SW480 (cell line): ENCODE data around the gene FLNB.
"Not testable (repeated sequence)": the region's sequence is repeated elsewhere in the genome, so short reads cannot be mapped to it uniquely, and the experiment has no call there.

ENCODE experiments used
- DNase-seq: peaks from one replicate; pipeline ENCODE4 v3.0.0-alpha.2; 2016; ENCODE audit warnings: low spot score

FLNB gene

DNA sequence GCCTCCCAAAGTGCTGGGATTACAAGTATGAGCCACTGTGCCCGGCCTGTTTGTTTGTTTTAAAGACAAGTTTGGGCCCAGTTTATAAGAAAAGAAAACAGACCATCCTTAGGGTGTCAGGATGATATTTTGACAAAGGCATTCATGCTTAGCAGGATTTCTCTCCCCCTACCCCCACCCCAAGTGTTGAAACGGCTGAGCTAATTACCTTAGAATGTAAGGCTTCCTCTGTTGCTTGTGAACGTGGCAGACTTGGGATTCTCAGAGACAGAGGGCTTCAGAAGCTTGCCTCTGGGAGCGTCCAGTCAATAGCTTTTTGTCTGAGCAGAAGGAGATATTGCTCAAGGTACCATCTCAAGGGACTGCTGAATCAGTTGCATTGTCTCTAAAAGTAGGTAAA is 24.0 kb downstream of the FLNB start:
- DNase-seq = no peak

DNA sequence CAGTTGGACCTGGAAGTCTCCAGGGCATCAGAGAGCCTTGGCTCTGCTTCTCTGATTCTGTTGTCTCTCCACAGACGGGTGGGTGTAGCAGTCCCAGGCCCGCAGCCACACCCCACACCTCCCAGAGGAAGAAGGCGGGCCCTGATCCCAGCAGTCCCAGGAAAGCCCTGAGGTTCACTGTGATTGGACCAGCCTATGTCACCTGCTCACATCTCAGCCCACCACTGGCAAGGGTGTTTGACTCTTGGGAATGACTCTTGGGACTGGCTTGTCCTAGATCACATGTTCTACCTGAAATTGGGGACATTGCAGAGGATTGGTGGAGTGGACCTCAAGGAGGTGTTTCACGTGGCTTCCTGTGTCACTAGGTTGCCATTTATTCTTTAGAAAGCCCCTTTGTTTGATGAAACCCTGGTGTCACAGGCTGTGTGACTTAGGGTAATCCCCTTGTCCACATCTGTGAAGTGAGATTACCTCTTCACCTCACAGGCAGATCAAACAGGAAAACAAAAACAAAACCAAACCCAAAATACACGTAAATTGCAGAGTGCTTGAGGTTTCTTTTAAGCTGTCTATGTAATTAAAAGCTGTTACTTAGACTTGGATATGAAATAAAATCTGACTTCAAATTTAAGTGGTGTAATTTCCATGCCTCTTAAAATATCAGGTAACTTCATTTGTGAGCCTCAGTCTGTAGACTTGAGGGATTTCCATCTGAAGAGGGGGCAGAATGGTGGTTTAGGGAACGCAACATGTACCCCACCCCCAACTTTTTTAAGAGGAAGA is 26.7 kb downstream of the FLNB start:
- DNase-seq = peak; percentile 66

DNA sequence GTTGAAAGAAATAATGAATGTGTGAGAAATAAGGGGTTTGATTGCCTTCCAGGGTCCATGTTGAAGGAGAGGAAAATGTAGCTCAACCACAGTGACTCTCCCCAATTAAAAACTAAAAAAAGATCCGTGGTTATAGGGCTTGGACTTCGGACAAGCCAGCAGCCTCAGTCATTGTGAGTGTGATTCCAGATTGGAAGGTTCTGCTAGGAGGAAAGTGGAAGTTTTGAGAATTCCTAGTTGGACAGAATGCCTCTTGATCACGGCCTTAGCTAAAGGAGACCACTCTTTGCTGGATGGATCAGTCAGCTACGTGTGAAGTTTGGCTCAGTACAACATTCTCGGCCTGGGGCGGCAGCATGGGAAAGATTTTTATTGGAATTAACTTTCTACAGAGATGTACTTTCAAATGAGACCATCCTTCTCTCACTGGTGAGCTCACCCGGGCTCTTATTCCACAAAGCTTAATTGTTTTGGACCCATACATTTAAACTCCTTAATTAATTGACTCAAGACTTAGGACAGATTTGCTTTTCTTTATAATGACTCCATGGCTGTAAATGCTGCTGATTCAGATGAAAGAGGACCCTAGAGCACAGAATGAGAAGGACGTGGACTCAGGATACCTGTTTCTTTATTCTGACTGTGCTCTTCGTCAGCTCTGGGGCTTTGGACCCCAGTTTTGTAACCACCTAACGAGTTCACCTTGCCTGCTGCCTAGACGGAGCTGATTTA is 27.5 kb downstream of the FLNB start:
- no peak for DNase-seq

DNA sequence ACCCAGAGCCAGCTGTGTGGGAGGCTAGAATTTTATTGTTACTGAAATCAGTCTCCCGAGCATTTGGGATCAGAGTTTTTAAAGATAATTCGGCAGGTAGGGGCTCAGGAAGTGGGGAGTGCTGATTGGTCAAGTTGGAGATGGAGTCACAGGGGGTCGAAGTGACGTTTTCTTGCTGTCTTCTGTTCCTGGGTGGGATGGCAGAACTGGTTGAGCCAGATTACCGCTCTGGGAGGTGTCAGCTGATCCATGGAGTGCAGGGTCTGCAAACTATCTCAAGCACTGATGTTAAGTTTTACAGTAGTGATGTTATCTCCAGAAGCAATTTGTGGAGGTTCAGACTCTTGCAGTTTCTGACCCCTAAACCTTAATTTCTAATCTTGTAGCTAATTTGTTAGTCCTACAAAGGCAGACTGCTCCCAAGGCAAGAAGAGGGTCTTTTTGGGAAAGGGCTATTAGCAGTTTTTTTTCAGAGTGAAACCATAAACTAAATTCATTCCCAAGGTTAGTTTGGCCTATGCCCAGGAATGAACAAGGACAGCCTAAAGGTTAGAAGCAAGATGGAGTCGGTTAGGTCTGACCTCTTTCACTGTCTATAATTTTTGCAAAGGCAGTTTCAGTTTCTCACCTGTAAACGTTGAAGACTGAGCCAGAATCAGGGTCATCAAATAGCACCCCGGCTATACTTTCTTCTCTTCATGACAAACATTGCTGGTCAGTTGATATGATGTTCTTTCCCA is 28.2 kb downstream of the FLNB start:
- DNase-seq = no peak

DNA sequence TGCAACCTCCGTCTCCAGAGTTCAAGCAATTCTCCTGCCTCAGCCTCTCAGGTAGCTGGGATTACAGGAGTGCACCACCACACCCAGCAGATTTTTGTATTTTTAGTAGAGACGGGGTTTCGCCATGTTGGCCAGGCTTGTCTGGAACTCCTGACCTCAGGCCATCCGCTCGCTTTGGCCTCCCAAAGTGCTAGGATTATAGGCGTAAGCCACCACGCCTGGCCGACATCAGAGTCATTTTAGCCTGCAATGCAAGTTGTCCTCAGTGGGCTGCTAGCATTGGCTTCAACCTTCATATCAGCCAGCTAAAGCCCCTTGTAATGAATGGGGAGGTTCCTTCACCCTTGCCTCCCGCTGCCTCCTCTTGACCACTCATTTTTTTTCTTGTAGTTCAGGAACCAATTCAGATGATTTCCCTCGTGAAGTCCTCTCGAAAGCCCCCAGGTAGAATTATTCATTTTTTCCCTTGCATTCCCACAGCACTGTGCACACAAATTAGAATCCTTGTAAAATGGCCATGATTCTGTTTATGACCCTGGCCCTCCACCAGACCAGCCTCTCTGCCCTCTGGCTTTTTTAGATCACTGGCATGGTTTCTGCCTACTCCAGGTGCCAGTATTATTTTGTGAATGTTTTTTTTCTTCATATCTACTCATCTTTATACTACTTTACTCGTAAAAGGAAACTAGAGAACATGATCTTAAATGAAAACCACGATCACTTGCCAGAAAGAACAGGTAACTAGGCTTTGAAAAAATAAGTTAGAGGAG is 29.1 kb downstream of the FLNB start:
- DNase-seq = no peak

DNA sequence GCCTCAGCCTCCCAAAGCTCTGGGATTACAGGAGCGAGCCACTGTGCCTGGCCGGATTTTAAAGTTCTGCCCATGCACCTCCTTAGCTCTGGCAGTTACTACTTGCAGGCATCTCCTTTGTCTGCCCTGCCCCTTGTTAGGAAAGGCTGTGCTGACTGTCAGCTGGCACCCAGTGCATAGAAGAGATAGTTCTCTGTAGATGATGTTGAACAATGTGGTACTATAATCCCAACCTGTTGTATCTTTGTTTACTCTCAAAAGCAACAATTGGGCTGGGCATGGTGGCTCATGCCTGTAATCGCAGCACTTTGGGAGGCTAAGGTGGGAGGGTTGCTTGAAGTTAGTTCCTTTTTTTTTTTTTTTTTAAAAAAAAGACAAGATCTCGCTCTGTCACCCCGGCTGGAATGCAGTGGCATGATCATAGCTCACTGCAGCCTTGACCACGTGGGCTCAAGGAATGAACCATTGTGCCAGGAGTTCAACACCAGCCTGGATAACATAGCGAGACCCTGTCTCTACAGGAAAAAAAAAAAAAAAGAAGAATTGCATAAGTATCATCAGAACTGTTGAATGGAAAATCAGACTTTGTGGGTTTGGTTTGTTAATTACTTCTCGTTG is 30.6 kb downstream of the FLNB start:
- no peak for DNase-seq

DNA sequence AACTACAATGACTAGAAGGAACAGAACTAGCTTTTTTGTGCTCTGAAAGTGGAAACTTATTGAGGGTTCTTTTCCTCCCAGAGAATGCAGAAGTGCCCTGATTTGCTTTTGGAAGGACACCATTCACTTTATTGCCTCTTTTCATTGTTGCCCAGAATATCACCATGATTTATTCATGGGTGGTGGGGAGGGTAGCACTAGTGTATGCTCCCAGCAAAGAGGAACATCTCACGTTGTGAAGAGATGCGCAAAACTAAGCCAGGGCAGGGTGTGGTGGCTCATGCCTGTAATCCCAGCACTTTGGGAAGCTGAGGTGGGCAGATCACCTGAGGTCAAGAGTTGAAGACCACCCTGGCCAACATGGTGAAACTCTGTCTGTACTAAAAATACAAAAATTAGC is 31.4 kb downstream of the FLNB start:
- no peak for DNase-seq

DNA sequence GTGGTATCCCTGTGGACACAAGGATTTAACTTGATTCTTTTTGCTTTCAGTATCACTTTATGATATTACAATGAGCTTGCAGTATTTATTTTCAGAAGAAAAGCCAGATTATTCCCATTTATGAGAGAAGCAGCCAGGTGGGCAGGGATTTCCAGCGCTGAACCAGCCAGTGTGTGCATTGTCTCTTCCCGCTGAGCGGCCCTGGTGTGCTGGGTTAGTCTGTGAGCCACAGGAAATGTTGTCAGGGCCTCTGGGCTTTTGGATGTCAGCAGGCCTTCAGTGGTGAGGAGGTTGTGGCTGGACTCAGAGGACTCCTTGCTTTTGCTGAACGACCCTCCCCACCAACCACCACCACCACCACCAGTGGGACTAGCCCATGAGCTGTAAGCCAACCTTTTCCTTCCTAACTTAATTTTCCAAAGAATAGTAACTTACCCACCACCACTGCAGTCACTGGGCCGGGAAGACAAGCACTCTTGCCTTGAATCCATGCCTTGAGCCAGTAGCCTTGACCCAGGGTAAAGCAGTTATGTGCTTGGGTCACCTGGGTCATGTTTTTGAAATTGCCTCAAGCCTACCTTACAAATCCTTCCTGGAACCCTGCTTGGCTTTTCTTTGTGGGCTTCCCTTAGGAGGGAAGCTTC is 33.1 kb downstream of the FLNB start:
- DNase-seq = no peak

DNA sequence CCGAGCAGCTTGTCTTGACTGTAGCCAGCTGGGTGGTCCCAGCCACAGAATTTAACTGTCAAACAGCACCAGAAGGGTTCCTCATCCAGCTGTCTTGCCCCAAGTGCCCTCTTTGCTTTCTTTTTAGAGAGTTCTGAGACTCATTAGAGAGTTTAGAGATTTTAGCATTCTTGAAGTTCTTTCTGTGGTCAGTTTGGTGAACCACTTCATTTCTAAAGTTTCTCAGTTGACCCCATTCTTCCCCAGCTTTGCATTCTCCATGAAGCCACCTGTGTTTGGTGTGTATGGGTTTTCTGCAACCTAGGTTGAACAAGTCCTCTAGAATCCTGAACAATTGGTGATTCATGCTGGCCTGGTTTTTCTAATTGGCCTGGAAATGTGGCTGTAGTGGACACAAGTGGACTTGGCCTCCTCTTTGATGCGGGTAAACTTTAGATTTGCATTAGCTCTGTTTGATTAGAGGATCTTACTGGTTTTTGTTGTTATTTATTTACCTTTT is 33.7 kb downstream of the FLNB start:
- DNase-seq = peak; percentile 79

DNA sequence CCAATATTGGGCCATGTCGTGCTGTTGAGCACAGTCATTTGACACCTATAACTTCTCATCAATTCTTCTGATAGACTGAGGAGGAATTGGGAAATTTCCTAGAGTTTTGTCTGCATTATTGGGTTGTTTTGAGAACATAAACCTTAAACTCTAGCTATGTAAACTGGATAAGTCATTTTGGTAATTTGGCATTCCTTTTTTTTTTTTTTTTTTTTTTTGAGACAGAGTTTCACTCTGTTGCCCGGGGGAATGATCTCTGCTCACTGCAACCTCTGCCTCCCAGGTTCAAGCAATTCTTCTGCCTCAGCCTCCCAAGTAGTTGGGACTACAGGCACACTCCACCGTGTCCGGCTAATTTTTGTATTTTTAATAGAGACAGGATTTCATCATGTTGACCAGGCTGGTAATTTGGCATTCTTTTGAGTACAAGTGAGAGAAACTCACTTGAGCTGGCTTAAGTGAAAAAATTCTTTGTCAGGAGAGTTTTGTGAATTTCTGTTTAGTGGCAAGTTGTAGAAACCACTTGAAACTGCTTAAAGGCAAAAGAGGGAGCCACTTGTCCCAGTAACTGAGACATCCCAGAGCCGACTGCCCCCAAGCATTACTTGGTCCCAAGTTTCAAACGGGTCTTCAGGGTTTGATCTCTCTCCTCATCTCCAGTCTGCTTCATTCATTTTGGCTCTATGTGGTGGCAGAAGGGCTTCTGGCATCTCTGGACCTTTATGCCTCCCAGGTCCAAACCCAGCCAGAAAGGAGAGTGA is 34.9 kb downstream of the FLNB start:
- no peak for DNase-seq

DNA sequence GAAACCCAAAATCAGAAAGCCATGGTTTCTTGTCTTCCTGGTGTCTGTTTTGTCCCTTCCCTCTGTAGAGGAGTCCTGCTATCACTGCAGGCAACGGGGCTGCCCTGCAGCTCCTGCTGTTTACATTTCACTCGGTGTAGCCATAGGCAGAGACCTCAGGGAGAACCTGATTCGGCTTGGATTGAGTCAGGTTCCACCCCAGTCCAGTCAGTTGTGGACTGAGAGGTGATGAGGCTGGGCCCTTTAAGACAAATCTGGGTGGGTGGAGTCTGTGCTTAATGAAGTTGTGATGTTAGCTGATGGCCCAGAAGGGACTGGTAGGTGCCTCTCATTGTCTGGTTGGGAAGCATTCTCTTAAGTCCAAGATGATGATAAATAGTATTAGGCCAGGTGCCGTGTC is 35.7 kb downstream of the FLNB start:
- DNase-seq = no peak

DNA sequence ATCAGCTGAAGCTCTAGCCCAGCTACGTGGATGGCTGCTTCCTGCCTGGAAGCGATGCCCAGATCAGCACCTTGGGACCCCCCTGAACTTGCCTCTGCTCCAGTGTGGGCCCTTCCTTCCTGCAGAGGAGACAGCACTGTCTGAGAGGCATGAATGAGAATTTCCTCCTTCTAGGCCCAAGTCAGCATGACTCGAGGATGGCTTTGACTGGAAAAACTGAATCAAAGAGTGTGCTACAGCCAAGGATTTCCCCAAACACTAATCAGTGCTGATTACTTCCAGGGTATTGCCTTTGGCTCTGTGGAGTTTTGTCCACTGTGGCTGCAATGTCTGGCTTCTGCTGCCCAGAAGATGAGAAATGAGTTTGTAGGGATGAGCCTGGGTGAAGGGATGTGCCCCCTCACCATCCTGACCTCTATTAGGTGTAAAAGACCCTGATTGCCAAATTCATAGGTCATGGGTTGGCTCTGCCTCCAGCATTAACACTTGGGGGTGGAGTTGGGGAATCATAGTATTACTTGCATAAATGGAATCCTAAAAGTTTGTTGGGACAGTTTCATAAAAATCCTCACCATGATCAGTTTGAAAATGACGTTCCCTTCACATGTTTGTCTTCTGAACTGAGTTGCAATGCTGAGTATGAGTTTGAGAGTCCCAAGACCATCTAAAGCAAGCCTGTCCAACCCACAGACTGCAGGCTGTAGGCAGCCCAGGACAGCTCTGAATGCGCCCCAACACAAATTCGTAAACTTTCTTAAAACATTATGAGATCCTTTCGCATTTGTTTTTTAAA is 36.7 kb downstream of the FLNB start:
- DNase-seq = no peak

DNA sequence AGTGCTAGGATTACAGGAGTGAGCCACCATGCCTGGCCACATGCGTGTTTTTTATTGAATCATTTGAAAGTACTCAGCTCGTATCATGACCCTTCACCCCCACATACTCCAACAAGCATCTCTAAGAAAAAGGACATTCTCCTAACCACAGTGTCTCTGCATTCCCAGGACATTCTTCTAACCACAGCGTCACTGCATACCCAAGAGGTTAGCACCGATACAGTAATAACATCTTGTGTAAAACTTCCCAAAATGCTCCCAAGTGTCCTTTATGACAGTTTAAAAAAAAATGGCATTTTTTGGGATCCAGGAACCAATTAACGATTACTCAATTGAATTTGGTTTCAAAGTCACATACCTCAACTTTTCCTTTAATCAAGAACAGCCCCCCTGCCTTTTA is 39.6 kb downstream of the FLNB start:
- DNase-seq = no peak

DNA sequence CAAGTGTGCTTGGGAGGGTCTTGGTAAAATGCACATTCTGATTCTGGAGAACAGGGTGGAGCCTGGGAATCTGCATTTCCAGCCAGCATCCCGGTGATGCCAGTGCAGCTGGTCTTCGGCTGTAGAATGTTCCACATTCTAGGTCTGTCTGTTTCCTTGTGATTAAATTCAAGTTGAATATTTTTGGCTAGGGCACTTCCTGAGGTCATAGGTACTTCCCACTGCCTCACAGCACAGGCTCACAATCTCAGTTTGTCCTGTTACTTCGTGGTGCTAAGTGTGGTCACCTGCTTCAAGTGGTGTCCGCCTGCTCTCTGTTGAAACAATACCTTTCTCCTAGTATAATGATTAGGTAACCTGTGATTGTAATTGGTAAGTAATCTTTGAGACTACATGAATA is 40.1 kb downstream of the FLNB start:
- no peak for DNase-seq

DNA sequence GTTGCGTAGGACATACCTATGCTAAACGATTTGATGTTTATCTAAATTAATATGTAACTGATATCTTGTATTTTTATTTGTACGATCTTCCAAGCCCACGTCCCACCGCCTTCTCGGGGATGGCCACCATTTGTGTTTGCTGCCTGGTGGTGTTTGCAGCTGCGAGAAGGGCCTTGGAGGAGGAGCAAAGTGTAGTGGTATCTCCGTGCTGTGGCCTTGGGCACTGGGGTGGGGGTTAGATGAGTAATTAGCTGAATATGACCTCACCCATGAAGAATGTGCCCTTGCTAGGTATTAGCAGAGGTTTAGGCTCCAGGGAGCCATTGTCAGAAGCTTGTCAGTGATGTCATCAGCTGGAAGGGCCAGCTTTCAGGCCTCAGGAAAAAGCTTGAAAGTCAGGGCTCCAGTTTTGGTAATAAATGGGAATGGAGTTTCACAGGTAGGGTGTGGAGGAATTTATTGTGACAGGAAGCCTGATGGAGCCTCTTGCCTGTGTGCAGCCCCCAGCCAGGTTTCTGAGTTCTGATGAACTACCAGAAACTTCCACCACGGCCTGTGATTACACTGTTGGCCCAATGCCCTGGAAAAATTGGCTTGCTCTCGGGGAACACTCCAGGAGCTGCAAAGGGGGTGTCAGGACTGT is 41.0 kb downstream of the FLNB start:
- DNase-seq = peak; percentile 97

DNA sequence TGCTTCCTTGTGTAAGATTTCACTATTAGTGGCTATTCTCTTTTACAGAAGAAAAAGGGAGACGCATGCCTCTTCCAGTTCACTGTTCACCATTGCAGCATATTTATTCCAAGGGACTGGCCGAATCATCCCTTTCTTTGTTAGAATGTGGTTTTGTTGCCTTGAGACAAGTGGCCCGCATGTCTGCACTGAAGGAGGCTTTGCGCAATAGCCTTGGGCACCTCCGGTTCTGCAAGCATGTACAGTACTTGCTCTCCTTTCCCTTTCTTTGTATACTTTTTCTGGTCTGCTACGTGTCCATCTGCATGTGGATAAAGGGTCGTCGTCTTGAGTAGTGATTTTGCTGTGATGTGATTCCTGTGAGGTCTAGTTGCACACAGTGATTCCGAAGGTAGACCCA is 43.0 kb downstream of the FLNB start:
- DNase-seq = no peak

DNA sequence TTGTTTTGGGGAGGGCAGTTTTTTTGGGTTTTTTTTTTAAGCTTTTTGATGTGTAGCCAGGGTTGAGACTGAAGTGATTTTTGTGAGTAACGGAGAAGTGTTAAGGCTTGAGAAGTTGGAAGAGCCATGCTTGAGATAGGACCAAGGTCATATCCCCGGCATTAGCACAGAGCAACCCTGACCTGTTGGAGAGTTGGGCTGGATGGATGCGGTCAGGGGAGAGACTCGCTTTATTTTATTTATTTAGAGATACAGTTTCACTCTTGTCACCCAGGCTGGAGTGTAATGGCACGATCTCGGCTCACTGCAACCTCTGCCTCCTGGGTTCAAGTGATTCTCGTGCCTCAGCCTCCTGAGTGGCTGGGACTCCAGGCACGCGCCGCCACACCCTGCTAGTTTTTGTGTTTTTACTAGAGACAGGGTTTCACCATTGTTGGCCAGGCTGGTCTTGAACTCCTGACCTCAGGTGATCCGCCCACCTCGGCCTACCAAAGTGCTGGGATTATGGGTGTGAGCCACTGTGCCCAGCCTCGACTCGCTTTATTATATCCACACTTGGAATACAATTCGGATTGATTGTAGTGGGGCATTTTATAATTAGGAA is 43.5 kb downstream of the FLNB start:
- DNase-seq = not testable (repeated sequence)
